Neural progenitor cell (in vitro differentiated cells): ENCODE results near the gene IBSP.

ENCODE experiments used
- EZH2 ChIP-seq: fragments of 200-600 bp; sonication (generic); IDR thresholded peaks from 2 replicates; pipeline ENCODE4 v1.6.1; 2017; ENCODE audit warnings: antibody characterized with exemption, mild to moderate bottlenecking, moderate library complexity
- TF ChIP-seq, protein P1 (sequence below): fragments of 200-600 bp; sonication (generic); IDR thresholded peaks from 2 replicates; pipeline ENCODE4 v1.5.1; 2017; ENCODE audit warnings: antibody characterized with exemption, mild to moderate bottlenecking

- TF ChIP-seq, protein P1, sequence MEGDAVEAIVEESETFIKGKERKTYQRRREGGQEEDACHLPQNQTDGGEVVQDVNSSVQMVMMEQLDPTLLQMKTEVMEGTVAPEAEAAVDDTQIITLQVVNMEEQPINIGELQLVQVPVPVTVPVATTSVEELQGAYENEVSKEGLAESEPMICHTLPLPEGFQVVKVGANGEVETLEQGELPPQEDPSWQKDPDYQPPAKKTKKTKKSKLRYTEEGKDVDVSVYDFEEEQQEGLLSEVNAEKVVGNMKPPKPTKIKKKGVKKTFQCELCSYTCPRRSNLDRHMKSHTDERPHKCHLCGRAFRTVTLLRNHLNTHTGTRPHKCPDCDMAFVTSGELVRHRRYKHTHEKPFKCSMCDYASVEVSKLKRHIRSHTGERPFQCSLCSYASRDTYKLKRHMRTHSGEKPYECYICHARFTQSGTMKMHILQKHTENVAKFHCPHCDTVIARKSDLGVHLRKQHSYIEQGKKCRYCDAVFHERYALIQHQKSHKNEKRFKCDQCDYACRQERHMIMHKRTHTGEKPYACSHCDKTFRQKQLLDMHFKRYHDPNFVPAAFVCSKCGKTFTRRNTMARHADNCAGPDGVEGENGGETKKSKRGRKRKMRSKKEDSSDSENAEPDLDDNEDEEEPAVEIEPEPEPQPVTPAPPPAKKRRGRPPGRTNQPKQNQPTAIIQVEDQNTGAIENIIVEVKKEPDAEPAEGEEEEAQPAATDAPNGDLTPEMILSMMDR = no peak
- no peak for TF ChIP-seq EZH2
Measured at GRCh38 chr4:87855559-87855958, 56.2 kb downstream of the IBSP start.
